DOHH2 (cell line): ENCODE measurements around the gene CNTF.

ENCODE experiments used
- CTCF ChIP-seq: fragments of 200-600 bp; sonication (generic); IDR thresholded peaks from one replicate; pipeline ENCODE4 v1.5.1; 2014; ENCODE audit warnings: antibody characterized with exemption, mild to moderate bottlenecking, low read depth, low read length; ENCODE audit not compliant: poor library complexity, severe bottlenecking
- EZH2phosphoT487 ChIP-seq: fragments of 200-600 bp; sonication (generic); IDR thresholded peaks from 2 replicates; pipeline ENCODE4 v1.6.1; 2017; ENCODE audit warnings: borderline replicate concordance, mild to moderate bottlenecking, antibody characterized with exemption, low read length, moderate library complexity, mixed read lengths

GRCh38 chr11:58639103-58639502, 16.6 kb downstream of the CNTF start:
- no peak for TF ChIP-seq CTCF
- no peak for TF ChIP-seq EZH2phosphoT487
